Upper lobe of right lung (tissue), 1 donor: ENCODE measurements around the gene C19orf38. TPM values are rescaled to one million over a fixed set of nuclear protein-coding genes. Genes with fewer than 3 reads are reported as not detected.

ENCODE experiments used
- ATAC-seq: fragments of 200-7000 bp; cut with Tn5 transposase; one replicate; pipeline ENCODE4 v1.9.1; 2020; ENCODE audit warnings: mild to moderate bottlenecking, moderate library complexity
- DNase-seq: peaks from one replicate; pipeline ENCODE4 v3.0.0-alpha.2; 2020
- H3K27ac ChIP-seq: fragments of 200-600 bp; one replicate; pipeline ENCODE4 v1.8.0; 2022
- H3K27me3 ChIP-seq: fragments of 200-600 bp; one replicate; pipeline ENCODE4 v1.8.0; 2022; ENCODE audit warnings: mild to moderate bottlenecking
- H3K36me3 ChIP-seq: fragments of 200-600 bp; one replicate; pipeline ENCODE4 v1.8.0; 2022
- H3K4me1 ChIP-seq: fragments of 200-600 bp; one replicate; pipeline ENCODE4 v1.8.0; 2022
- H3K4me3 ChIP-seq: fragments of 200-600 bp; one replicate; pipeline ENCODE4 v1.8.0; 2022; ENCODE audit warnings: mild to moderate bottlenecking
- H3K9me3 ChIP-seq: fragments of 200-600 bp; one replicate; pipeline ENCODE4 v1.8.0; 2022
- intact Hi-C: fragments of 100-400 bp; cut with DNase I; formaldehyde crosslinking; loops from one replicate; pipeline ENCODE4 v1.11.0; 2022
- total RNA-seq: library from RNA; stranded (reverse); fragmentation: NEBNext Ultra II Directional; extraction: Animal tissue kit (Norgen Biotek cat#: 25700); gene quantifications from one replicate; pipeline ENCODE4 v1.2.1, GENCODE V29; 2021
- TF ChIP-seq, protein P1 (sequence below): fragments of 200-600 bp; IDR thresholded peaks from one replicate; pipeline ENCODE4 v1.8.0; 2022; ENCODE audit warnings: antibody characterized with exemption
- donor health status: DM: no; HTN: yes; CAD: no; lungs with severe emphysema.

C19orf38 gene
- total RNA-seq, 1 donor from 2014 or later: 7.4 TPM

DNA sequence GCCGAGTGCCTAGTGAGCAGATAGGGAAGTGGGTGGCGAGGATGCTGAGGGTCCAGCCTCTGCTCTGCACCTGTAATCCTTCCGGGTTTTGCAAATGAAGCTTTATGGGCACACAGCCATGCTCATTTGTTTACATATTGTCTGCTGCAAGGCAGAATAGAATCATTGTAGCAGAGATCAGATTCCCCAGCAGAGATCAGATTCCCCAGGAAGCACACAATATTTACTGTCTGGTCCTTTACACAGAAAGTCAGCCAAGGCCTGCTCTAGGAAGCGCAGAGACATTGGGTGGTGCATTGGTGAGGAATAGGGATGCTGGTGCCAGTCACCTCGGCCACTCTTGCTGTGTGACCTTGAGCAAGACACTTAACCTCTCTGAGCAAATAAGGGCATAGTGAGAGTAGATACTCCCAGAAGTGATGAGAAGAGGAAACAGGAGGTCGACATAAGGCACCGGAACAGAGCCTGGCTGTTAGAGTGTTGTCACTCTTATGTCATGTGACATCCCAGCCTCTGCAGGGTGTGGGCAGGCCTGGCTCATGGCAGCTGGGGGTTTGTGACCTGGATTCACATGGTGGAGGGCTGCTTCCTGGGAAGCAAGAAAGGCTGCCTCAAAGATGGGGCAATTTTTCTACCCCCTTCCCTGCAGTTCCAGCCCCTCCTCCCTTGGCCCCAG lies 48.8 kb downstream of the C19orf38 start:
- Histone ChIP-seq H3K4me1 (peaks cover 8% of the 10 kb centered on the region), H3K36me3 (no peaks in the 10 kb centered on the region), H3K4me3 (no peak overlapping the region), H3K27ac (no peak overlapping the region), H3K27me3 (no peaks in the 10 kb centered on the region), H3K9me3 (no peaks in the 10 kb centered on the region)
- intact Hi-C loops: no loop called here
- TF ChIP-seq, protein P1, sequence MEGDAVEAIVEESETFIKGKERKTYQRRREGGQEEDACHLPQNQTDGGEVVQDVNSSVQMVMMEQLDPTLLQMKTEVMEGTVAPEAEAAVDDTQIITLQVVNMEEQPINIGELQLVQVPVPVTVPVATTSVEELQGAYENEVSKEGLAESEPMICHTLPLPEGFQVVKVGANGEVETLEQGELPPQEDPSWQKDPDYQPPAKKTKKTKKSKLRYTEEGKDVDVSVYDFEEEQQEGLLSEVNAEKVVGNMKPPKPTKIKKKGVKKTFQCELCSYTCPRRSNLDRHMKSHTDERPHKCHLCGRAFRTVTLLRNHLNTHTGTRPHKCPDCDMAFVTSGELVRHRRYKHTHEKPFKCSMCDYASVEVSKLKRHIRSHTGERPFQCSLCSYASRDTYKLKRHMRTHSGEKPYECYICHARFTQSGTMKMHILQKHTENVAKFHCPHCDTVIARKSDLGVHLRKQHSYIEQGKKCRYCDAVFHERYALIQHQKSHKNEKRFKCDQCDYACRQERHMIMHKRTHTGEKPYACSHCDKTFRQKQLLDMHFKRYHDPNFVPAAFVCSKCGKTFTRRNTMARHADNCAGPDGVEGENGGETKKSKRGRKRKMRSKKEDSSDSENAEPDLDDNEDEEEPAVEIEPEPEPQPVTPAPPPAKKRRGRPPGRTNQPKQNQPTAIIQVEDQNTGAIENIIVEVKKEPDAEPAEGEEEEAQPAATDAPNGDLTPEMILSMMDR: no peak
- ATAC-seq (peak; percentile 48), DNase-seq (no peak)

- Histone ChIP-seq H3K36me3 (no peaks in the 10 kb centered on the region), H3K9me3 (no peaks in the 10 kb centered on the region), H3K27me3 (no peaks in the 10 kb centered on the region), H3K27ac (no peak overlapping the region), H3K4me1 (peaks cover 8% of the 10 kb centered on the region), H3K4me3 (no peak overlapping the region)
- peak; percentile 20 for ATAC-seq
- intact Hi-C loops: no loop called here
- DNase-seq: no peak
- TF ChIP-seq, protein P1: no peak
Measured at GRCh38 chr19:10898633-10899032, 50.4 kb downstream of the C19orf38 start.

GRCh38 chr19:10899151-10899653 lies 51.0 kb downstream of the C19orf38 start:
- peak; percentile 73 for DNase-seq
- peaks cover 8% of the 10 kb centered on the region for H3K4me1 ChIP-seq
- H3K36me3 ChIP-seq: no peaks in the 10 kb centered on the region
- no peak overlapping the region for H3K4me3 ChIP-seq
- intact Hi-C loops: no loop called here
- TF ChIP-seq, protein P1: no peak
- H3K27ac ChIP-seq: peak overlapping the region; percentile 65
- no peaks in the 10 kb centered on the region for H3K9me3 ChIP-seq
- no peaks in the 10 kb centered on the region for H3K27me3 ChIP-seq
- ATAC-seq: peak; percentile 77

- H3K27ac ChIP-seq: no peak overlapping the region
- H3K4me3 ChIP-seq: no peak overlapping the region
- DNase-seq (no peak), ATAC-seq (no peak)
- intact Hi-C loops: no loop called here
- no peaks in the 10 kb centered on the region for H3K4me1 ChIP-seq
- H3K9me3 ChIP-seq: no peaks in the 10 kb centered on the region
- H3K36me3 ChIP-seq: peaks cover 47% of the 10 kb centered on the region
- no peaks in the 10 kb centered on the region for H3K27me3 ChIP-seq
- TF ChIP-seq, protein P1: no peak
Measured at GRCh38 chr19:10907925-10908324, 59.7 kb downstream of the C19orf38 start.

DNA sequence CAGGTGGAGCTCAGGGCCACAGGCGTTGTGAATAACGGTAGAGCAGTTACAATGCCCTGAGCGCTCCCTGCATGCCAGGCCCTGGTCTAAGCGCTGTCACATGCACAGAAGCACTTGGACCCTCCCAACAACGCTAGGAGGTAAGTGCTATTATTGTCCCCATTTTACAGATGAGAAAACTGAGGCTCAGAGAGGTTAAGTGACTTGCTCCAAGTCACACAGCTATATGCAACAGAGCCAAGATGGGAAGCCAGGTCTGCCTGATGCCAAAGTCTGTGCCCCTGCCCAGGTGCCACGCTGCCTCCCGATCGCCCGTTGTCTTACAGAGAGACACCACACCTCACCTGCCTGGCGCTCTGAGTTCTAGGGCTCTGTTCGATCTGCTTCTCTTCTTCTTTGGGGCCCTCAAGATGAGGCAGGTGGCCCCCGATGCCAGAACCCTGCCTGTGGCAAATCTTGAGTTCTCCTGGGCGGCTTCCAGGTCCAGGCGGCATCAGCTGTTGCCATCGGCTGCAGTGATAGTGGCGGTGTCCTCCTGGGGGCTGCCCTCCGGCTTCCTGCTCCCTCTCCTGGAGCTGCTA lies 60.3 kb downstream of the C19orf38 start:
- H3K4me1 ChIP-seq: no peaks in the 10 kb centered on the region
- no peak overlapping the region for H3K4me3 ChIP-seq
- intact Hi-C loops: no loop called here
- ATAC-seq: no peak
- peaks cover 49% of the 10 kb centered on the region for H3K36me3 ChIP-seq
- H3K27ac ChIP-seq: no peak overlapping the region
- H3K27me3 ChIP-seq: no peaks in the 10 kb centered on the region
- H3K9me3 ChIP-seq: no peaks in the 10 kb centered on the region
- no peak for DNase-seq
- TF ChIP-seq, protein P1: no peak
